Mesothelial cell of epicardium (in vitro differentiated cells): ENCODE measurements around the gene ASCL5. TPM values are rescaled to one million over a fixed set of nuclear protein-coding genes. Genes with fewer than 3 reads are reported as not detected.

Source experiments
- DNase-seq, 2 experiments: peaks; one replicate each; pipeline ENCODE4 v3.0.0; 2021; ENCODE audit warnings: low spot score in 2 of 2; ENCODE audit not compliant: unreplicated experiment in 2 of 2
- H3K27ac Mint-ChIP-seq: 2 replicates; pipeline ENCODE4 v1.8.0; 2021; ENCODE audit warnings: mixed read lengths
- H3K27me3 Mint-ChIP-seq: 2 replicates; pipeline ENCODE4 v1.8.0; 2021; ENCODE audit warnings: low read depth, mixed read lengths
- H3K36me3 Mint-ChIP-seq: 2 replicates; pipeline ENCODE4 v1.8.0; 2021; ENCODE audit warnings: mixed read lengths
- H3K4me1 Mint-ChIP-seq: 2 replicates; pipeline ENCODE4 v1.8.0; 2021; ENCODE audit warnings: mixed read lengths
- H3K4me3 Mint-ChIP-seq: 2 replicates; pipeline ENCODE4 v1.8.0; 2021; ENCODE audit warnings: mild to moderate bottlenecking, moderate library complexity, mixed read lengths
- H3K9me3 Mint-ChIP-seq: 2 replicates; pipeline ENCODE4 v1.8.0; 2021; ENCODE audit warnings: mixed read lengths
- CTCF ChIP-seq: fragments of 200-600 bp; sonication (generic); IDR thresholded peaks from one replicate; pipeline ENCODE4 v1.5.0; 2021; ENCODE audit warnings: antibody characterized with exemption; ENCODE audit not compliant: unreplicated experiment
- total RNA-seq: library from RNA; stranded (reverse); gene quantifications from 3 replicates; pipeline ENCODE4 v1.2.1, GENCODE V29; 2021

ASCL5 gene
- total RNA-seq, 1 donor from 2014 or later, result not detected

GRCh38 chr1:201095581-201095980, 31.4 kb downstream of the ASCL5 start:
- no peak for TF ChIP-seq CTCF
- Mint-ChIP-seq H3K27me3 (peaks cover 3% of the 10 kb centered on the region), H3K27ac (no peak overlapping the region), H3K4me1 (no peaks in the 10 kb centered on the region), H3K9me3 (no peaks in the 10 kb centered on the region), H3K36me3 (no peaks in the 10 kb centered on the region), H3K4me3 (no peak overlapping the region)
- no peak for DNase-seq

DNA sequence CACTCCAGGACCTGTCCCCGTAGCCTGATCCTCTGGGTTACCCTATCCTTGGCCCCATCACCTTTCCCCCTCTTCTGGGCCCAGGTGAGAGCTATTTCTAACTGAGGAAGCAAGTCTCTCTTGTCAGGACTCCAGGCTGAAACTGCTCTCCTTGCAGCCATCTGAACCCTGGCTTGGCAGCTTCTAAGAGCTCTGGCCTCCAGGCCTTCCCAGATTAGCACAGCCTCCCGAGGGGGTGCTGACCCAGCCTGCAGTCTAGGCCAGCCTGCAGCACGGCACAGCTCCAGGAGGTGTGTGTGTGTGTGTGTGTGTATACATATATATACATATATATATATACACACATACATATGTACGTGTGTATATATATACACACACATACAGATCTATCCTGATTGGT, 32.2 kb downstream of the ASCL5 start:
- no peak for DNase-seq
- TF ChIP-seq CTCF, result no peak
- peaks cover 2% of the 10 kb centered on the region for H3K4me1 Mint-ChIP-seq
- H3K9me3 Mint-ChIP-seq, result no peaks in the 10 kb centered on the region
- H3K4me3 Mint-ChIP-seq, result no peak overlapping the region
- no peaks in the 10 kb centered on the region for H3K36me3 Mint-ChIP-seq
- no peak overlapping the region for H3K27ac Mint-ChIP-seq
- peaks cover 3% of the 10 kb centered on the region for H3K27me3 Mint-ChIP-seq

DNA sequence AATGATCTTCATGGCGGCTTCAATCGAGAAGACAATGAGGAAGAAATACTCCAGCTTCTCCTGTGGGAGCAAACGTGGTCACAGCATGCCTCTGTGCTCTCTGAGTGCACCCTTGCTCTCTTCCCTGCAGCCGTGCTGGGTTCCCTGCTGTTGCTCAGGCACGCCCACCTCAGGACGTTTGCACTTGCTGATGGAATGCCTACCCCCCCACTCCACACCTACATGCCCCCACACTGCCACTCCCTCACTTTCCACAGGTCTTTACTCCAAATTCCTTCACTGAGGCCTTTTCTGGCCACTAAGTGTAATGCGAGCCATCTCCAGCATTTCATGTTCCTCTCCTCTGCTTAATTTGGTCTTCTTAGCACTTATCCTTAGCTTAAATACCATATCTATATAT, 33.0 kb downstream of the ASCL5 start:
- Mint-ChIP-seq H3K9me3 (no peaks in the 10 kb centered on the region), H3K4me1 (peaks cover 11% of the 10 kb centered on the region), H3K27ac (no peak overlapping the region), H3K27me3 (peaks cover 3% of the 10 kb centered on the region), H3K36me3 (no peaks in the 10 kb centered on the region), H3K4me3 (no peak overlapping the region)
- TF ChIP-seq CTCF, result no peak
- no peak for DNase-seq

DNA sequence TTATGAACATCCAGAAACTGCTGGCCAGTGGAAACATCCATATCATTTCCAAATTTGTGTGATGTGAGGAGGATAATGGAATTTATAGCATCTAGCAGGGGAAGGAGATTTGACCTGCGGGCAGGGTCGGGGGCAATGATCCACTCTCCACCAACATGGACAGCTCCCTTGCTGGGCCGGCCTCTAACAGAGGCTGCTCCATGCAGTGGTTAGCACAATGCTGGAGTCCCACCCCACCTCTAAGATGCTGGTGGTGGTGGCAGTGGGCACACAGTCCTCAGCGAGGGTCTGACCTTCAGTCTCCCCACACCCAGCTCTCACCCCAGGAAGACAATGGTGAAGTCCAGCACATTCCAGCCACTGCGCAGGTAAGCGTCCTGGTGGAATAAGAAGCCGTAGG, 33.4 kb downstream of the ASCL5 start:
- no peaks in the 10 kb centered on the region for H3K9me3 Mint-ChIP-seq
- DNase-seq, result no peak
- H3K27me3 Mint-ChIP-seq, result peaks cover 3% of the 10 kb centered on the region
- peaks cover 12% of the 10 kb centered on the region for H3K4me1 Mint-ChIP-seq
- TF ChIP-seq CTCF, result no peak
- no peak overlapping the region for H3K4me3 Mint-ChIP-seq
- H3K36me3 Mint-ChIP-seq, result no peaks in the 10 kb centered on the region
- no peak overlapping the region for H3K27ac Mint-ChIP-seq

GRCh38 chr1:201092738-201093137, 34.2 kb downstream of the ASCL5 start:
- Mint-ChIP-seq H3K27me3 (peaks cover 3% of the 10 kb centered on the region), H3K27ac (no peak overlapping the region), H3K4me1 (peaks cover 12% of the 10 kb centered on the region), H3K36me3 (no peaks in the 10 kb centered on the region), H3K9me3 (no peaks in the 10 kb centered on the region), H3K4me3 (no peak overlapping the region)
- no peak for TF ChIP-seq CTCF
- no peak for DNase-seq

- H3K27ac Mint-ChIP-seq, result no peak overlapping the region
- peaks cover 12% of the 10 kb centered on the region for H3K4me1 Mint-ChIP-seq
- no peaks in the 10 kb centered on the region for H3K36me3 Mint-ChIP-seq
- no peak for DNase-seq
- no peaks in the 10 kb centered on the region for H3K27me3 Mint-ChIP-seq
- TF ChIP-seq CTCF, result no peak
- no peak overlapping the region for H3K4me3 Mint-ChIP-seq
- no peaks in the 10 kb centered on the region for H3K9me3 Mint-ChIP-seq
Observed at GRCh38 chr1:201091256-201091655, 35.7 kb downstream of the ASCL5 start.
